Activated T-helper 9 cell treated with anti-CD3 and anti-CD28 coated beads, Interleukin-2, amount 50 U/mL, for 16 hours (primary cell): ENCODE measurements around the gene LRIF1.
"Not testable (repeated sequence)": the region's sequence is repeated elsewhere in the genome, so short reads cannot be mapped to it uniquely, and the experiment has no call there.

Experiments
- DNase-seq: peaks from one replicate; pipeline ENCODE4 v3.0.0-alpha.2; 2020; ENCODE audit warnings: low read depth

The LRIF1 gene

DNA sequence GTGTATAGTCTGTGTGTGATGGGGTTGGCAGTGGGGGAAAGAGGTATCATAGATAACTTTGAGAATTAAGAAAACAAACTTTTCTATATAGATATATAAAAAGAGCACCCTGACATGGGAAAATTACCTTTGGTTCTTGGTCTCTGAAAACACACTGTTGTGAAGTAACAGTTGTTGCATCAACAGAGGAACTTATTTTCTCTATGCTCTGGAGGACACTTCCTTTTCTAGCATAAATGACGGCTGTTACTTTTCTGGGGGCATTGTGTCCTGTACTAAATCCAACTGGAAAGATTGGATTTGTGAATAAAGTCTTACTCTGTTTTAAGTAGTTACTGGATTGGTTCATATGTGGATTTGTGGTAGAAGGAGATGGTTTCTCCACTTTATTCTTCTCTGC is 12.6 kb downstream of the LRIF1 start:
- no peak for DNase-seq

DNA sequence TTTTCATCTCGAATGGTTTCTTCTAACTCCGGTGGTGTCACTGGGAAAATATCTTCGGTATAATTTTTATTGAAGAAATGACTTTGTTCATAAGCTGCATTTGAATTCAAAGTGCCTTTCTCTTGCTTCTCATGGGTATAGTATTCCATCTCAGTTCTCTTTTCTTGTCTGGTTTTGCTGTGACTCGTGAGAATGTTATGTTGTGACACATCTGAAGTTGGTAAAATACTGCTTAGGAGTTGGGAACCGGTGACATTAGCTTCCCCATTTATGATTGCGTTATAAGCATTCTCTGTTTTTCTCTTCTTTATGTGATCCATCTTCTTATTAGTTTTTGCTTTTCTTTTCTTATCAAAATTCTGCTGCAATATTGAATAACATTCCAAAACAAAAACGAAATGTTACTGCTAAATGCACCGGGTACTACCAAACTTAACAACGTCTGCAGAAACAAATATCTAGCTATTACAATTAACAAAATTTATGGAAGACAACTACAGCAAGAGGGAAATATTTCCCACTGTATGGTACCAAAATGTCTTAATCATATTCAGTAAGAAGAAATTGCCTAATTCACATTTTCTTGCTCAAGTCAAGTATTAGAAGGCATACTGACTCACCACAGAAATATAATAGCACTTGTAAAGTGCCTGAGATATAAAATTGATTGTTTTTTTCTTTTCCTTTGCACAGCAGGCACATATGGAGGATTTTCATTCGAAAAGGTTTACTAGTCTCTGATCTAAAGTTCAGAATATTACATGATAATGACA is 15.5 kb downstream of the LRIF1 start:
- DNase-seq: no peak

GRCh38 chr1:110945626-110946025 is 18.1 kb downstream of the LRIF1 start:
- no peak for DNase-seq

DNA sequence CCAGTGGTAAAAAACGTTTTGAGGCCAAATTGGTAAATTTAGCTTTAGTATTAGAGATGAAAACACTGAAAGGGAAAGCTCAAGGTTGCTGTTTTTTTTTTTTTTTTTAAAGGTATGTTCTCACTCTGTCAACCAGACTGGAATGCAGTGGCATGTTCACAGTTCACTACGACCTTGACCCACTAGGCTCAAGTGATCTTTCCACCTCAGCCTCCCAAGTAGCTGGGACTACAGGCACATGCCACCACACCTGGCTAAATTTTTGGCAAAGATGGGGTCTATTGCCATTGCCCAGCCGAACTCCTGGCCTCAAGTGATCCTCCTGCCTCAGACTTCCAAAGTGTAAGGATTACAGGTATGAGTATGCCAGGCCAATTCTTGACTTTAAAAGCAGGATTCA is 18.9 kb downstream of the LRIF1 start:
- DNase-seq: no peak

DNA sequence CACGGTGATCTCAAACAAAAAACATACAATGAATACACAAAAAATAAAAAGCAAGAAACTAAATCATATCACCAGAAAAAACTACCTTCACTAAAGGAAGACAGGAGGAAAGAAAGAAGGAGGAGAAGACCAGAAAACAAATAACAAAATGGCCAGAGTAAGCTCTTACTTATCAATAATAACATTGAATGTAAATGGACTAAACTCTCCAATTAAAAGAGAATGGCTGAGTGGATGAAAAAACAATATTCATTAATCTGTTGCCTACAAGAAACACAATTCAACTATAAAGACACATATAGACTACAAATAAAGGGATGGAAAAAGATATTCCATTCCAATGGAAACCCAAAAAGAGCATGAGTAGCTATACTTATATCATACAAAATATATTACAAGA is 27.2 kb downstream of the LRIF1 start:
- no peak for DNase-seq

- DNase-seq: not testable (repeated sequence)
Measured at GRCh38 chr1:110931097-110931496, 32.6 kb downstream of the LRIF1 start.

- DNase-seq: no peak
Measured at GRCh38 chr1:110928904-110929303, 34.8 kb downstream of the LRIF1 start.

DNA sequence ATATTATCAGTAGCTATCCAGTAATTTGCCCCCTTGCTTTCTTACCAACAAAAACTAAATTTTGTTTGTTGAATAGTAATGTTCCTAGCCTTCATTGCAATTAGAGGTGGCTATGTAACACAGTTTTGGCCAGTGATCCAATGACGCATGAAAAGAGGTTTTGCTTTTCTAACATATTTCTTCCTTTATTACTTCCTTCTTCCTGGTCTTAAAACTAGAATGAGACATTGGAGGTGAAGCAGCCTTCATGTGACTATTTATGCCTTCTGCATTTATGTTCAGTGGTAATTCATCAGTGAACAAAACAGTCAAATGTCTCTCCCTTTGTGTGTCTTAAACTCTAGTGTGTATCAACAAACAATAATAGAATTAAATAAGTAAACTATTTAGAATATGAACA is 35.5 kb downstream of the LRIF1 start:
- DNase-seq: no peak

- DNase-seq: no peak
Measured at GRCh38 chr1:110927484-110928075, 36.1 kb downstream of the LRIF1 start.

DNA sequence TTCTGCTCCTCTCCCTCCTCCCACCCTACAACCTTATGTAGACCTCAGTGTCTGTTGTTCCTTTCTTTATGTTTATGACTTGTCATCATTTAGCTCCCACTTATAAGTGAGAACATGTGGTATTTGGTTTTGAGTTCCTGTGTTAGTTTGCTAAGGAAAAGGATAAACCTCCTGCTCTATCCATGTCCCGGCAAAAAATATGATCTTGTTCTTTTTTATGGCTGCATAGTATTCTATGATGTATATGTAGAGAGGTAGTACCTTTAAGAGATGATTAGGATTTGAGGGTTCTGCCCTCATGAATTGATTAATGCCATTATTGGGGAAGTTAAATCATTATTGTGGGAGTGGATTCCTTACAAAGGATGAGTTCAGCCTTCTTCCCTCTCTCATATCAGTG is 41.8 kb downstream of the LRIF1 start:
- no peak for DNase-seq

- no peak for DNase-seq
Measured at GRCh38 chr1:110918016-110918415, 45.7 kb downstream of the LRIF1 start.

DNA sequence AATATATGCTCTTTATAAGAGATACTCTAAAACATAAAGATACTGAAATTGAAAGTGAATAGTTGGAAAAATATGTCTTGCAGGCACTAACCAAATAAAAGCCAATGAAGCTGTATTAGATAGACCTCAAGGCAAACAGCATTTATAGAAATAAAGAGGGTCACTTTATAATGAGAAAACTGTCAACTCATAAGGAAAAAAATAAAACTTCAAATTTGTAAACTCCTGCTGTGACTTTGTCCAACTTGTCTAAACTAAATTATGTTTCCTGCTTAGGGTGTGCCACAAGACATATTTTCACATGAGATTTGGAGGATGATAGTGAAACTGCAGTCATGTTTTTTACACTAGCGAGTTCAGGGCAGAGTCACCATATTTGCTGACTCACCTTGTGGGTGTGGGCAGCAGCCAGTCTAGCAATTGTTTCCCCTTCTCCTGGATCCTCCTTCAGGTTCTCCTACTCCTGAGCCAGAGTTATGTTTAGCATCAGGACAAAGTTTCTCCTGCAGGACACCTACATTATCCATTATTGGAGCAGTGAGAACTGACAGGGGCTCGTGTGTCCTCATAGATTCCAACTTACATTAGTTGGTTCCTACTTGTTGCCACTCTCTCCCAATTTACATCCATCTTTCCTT is 46.9 kb downstream of the LRIF1 start:
- no peak for DNase-seq

DNA sequence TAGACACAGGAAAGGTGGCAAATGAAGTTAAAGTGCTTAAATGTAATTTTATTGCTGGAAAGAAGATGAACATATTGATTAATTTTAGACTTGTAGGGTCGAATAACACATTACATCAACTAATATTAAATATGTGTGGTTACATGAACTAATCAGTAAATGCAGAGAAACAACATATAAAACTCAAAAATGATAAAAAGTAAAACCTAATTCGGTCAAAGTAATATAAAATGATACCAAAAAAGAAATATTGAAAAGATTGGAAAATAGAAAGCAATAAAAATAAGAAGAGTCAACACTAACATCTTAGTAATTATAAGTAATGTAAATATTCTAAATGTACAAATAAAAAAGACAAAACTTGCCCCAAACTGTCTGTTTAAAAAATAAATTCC is 47.5 kb downstream of the LRIF1 start:
- no peak for DNase-seq

DNA sequence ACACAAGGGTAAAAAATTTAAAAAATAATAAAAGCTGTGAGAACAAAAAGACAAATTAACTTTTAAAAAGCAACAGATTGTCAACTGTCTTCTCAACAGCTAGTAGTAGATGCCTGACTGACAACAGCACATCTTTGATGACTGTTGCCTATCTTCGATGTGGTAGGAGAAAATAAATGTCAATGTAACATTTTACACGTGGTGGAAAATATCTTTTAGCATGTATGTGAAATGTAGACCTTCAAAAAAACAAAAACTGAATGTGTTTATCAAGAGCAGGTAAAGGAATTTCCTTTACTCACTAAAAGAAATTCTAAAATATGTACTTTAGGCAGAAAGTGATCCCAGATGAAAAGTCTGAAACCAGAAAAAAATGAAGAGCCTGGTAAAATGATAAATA is 47.9 kb downstream of the LRIF1 start:
- DNase-seq: no peak

DNA sequence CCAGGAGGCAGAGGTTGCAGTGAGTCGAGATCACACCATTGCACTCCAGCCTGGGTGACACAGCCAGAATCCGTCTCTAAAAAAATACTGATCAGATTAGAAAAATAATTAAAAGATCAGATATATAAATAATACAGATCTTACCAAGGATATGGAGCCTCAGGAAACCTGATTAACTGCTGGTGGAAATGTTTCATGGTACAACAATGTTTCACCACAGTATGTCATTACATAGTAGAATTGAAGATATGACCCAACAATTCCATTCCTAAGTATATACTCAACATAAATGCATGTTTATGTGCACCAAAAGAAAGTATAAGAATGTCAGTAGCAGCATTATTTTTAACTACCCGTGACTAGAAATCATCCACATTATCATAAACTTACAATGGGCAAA is 49.0 kb downstream of the LRIF1 start:
- no peak for DNase-seq

DNA sequence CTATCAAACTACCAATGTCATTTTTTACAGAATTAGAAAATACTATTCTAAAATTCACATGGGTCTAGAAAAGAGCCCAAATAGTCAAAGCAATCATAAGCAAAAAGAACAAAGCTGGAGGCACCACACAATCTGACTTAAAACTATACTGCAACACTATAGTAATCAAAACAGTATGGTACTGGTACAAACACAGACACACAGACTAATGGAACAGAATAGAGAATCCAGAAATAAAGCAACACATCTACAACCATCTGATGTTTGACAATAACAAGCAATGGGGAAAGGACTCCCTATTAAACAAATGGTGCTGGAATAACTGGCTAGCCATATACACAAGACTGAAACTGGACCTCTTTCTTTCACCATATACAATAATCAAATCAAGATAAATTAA is 50.9 kb downstream of the LRIF1 start:
- DNase-seq: no peak

DNA sequence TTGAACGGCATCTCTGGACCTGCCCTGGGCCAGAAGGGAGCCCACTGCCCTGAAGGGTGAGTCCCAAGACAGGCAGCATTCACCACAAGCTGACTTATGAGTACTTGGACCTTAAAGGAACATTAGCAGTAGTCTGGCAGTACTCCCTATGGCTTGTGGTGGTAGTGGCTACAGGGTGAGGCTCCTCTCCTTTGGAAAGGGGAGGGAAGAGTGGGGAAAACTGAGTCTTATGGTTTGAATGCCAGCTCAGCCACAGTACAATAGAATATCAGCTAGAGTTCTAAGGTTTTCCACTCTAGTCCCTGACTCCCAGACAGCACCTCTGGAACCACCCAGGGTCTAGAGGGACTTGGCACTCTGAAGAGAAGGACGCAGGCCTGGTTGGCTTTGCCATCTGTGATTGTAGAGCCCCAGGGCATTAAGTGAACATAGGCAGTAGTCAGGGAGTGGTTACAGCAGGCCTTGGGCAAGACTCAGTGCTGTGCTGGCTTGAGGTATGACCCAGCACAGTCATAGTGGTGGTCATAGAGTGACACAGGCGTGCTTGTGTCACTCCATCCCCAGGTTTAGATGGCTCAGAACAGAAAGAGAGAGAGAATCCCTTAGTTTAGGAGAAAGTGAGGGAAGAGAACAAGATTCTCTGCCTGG is 59.7 kb downstream of the LRIF1 start:
- no peak for DNase-seq

GRCh38 chr1:110902820-110903463 is 60.8 kb downstream of the LRIF1 start:
- no peak for DNase-seq

- no peak for DNase-seq
Measured at GRCh38 chr1:110899458-110899843, 64.3 kb downstream of the LRIF1 start.

- DNase-seq: no peak
Measured at GRCh38 chr1:110898734-110899457, 64.8 kb downstream of the LRIF1 start.

GRCh38 chr1:110897681-110898080 is 66.0 kb downstream of the LRIF1 start:
- DNase-seq: no peak
